Osteocyte (in vitro differentiated cells): ENCODE results near the gene DNAH12. TPM values are rescaled to one million over a fixed set of nuclear protein-coding genes. Genes with fewer than 3 reads are reported as not detected.

Experiments
- DNase-seq: peaks from one replicate; pipeline ENCODE4 v3.0.0; 2021; ENCODE audit warnings: mixed read lengths; ENCODE audit not compliant: unreplicated experiment; ENCODE audit errors: extremely low spot score
- H3K27ac Mint-ChIP-seq: one replicate; pipeline ENCODE4 v1.8.0; 2021; ENCODE audit warnings: mild to moderate bottlenecking, mixed read lengths; ENCODE audit not compliant: unreplicated experiment
- H3K27me3 Mint-ChIP-seq: one replicate; pipeline ENCODE4 v1.8.0; 2021; ENCODE audit warnings: mixed read lengths; ENCODE audit not compliant: unreplicated experiment
- H3K36me3 Mint-ChIP-seq: one replicate; pipeline ENCODE4 v1.8.0; 2021; ENCODE audit warnings: mixed read lengths; ENCODE audit not compliant: unreplicated experiment
- H3K4me1 Mint-ChIP-seq: one replicate; pipeline ENCODE4 v1.8.0; 2021; ENCODE audit warnings: mixed read lengths; ENCODE audit not compliant: unreplicated experiment
- H3K4me3 Mint-ChIP-seq: one replicate; pipeline ENCODE4 v1.8.0; 2021; ENCODE audit warnings: mild to moderate bottlenecking, moderate library complexity, mixed read lengths; ENCODE audit not compliant: unreplicated experiment
- H3K9me3 Mint-ChIP-seq: one replicate; pipeline ENCODE4 v1.8.0; 2021; ENCODE audit warnings: mixed read lengths; ENCODE audit not compliant: unreplicated experiment
- CTCF ChIP-seq: fragments of 200-600 bp; sonication (generic); IDR thresholded peaks from 2 replicates; pipeline ENCODE4 v1.5.0; 2021; ENCODE audit warnings: antibody characterized with exemption, mild to moderate bottlenecking, moderate library complexity
- total RNA-seq: library from RNA; stranded (reverse); gene quantifications from 2 replicates; pipeline ENCODE4 v1.2.1, GENCODE V29; 2021

The DNAH12 gene
- total RNA-seq, 1 donor from 2014 or later = 0.08 TPM

DNA sequence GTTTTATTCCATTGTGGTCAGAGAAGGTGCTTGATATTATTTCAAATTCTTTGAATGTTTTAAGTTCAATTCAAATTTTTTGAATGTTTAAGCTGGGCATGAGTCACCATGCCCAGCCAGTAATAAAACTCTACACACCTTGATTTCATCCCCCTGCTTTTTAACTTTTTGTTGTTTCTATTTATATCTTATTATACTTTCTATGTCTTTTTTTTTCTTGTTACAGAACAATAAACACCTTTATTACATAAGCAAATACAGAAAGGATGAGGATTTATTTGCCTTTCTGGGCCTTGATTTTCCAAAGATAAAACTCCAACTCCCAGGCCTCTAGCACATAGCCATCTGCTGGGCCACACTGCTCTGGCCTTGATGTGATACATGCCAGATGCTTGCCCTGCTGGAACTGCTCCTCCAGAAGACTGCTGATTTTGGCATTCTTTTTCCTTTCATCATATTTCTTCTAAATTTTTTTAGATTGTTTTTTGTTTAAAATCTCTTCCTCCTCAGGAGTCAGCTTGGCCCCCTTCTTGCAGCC, 14.0 kb downstream of the DNAH12 start:
- no peaks in the 10 kb centered on the region for H3K27me3 Mint-ChIP-seq
- H3K27ac Mint-ChIP-seq = no peak overlapping the region
- peaks cover 4% of the 10 kb centered on the region for H3K4me1 Mint-ChIP-seq
- no peaks in the 10 kb centered on the region for H3K9me3 Mint-ChIP-seq
- no peak overlapping the region for H3K4me3 Mint-ChIP-seq
- TF ChIP-seq CTCF = no peak
- no peak for DNase-seq
- H3K36me3 Mint-ChIP-seq = no peaks in the 10 kb centered on the region

- no peaks in the 10 kb centered on the region for H3K36me3 Mint-ChIP-seq
- DNase-seq = no peak
- TF ChIP-seq CTCF = no peak
Observed at GRCh38 chr3:57518276-57518915, 25.7 kb downstream of the DNAH12 start.

GRCh38 chr3:57512166-57512565, 32.0 kb downstream of the DNAH12 start:
- Mint-ChIP-seq H3K36me3 (no peaks in the 10 kb centered on the region), H3K4me3 (no peak overlapping the region), H3K9me3 (no peaks in the 10 kb centered on the region), H3K4me1 (peaks cover 9% of the 10 kb centered on the region), H3K27me3 (peaks cover 5% of the 10 kb centered on the region), H3K27ac (peak overlapping the region; percentile 28)
- DNase-seq = no peak
- no peak for TF ChIP-seq CTCF

More at GRCh38 chr3:57518276-57518915, 25.7 kb downstream of the DNAH12 start:
- no peak overlapping the region for H3K4me3 Mint-ChIP-seq
- H3K27ac Mint-ChIP-seq = no peak overlapping the region
- H3K4me1 Mint-ChIP-seq = peaks cover 10% of the 10 kb centered on the region
- H3K9me3 Mint-ChIP-seq = no peaks in the 10 kb centered on the region
- no peaks in the 10 kb centered on the region for H3K27me3 Mint-ChIP-seq

DNA sequence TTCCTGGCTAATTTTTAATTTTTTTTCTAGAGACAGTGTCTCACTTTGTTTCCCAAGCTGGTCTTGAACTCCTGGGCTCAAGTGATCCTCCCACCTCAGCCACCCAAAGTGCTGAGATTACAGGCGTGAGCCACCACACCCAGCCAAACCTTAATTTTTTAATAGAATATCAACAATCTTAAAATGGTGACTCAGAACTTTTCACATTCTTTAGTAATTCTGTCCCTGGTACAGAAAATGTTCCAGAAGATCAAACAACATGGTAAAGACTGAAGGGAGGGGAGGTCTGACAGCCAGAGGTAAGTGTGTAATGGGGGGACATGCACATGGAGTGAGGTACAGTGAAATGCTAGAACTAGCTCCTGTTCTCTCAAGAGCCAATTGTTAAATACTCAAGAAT, 38.2 kb downstream of the DNAH12 start:
- no peaks in the 10 kb centered on the region for H3K36me3 Mint-ChIP-seq
- no peaks in the 10 kb centered on the region for H3K4me1 Mint-ChIP-seq
- TF ChIP-seq CTCF = no peak
- DNase-seq = no peak
- H3K4me3 Mint-ChIP-seq = no peak overlapping the region
- H3K27ac Mint-ChIP-seq = no peak overlapping the region
- H3K9me3 Mint-ChIP-seq = no peaks in the 10 kb centered on the region
- H3K27me3 Mint-ChIP-seq = peaks cover 14% of the 10 kb centered on the region

GRCh38 chr3:57500506-57500905, 43.6 kb downstream of the DNAH12 start:
- no peak for DNase-seq
- TF ChIP-seq CTCF = no peak
- Mint-ChIP-seq H3K27ac (no peak overlapping the region), H3K36me3 (no peaks in the 10 kb centered on the region), H3K27me3 (peaks cover 14% of the 10 kb centered on the region), H3K4me3 (no peak overlapping the region), H3K9me3 (no peaks in the 10 kb centered on the region), H3K4me1 (no peaks in the 10 kb centered on the region)
